Suprapubic skin (tissue), 4 donors: ENCODE results near the gene TNIP1. TPM values are rescaled to one million over a fixed set of nuclear protein-coding genes. Genes with fewer than 3 reads are reported as not detected.

Source experiments
- DNase-seq, 2 donors: peaks; one replicate each; pipeline ENCODE4 v3.0.0-alpha.2; 2019; ENCODE audit warnings: low spot score in 2 of 2
- H3K27ac ChIP-seq: fragments of 200-600 bp; sonication (generic); one replicate; pipeline ENCODE4 v1.5.1; 2019
- H3K27me3 ChIP-seq: fragments of 200-600 bp; sonication (generic); one replicate; pipeline ENCODE4 v1.5.1; 2019
- H3K36me3 ChIP-seq: fragments of 200-600 bp; sonication (generic); one replicate; pipeline ENCODE4 v1.5.1; 2019
- H3K4me1 ChIP-seq: fragments of 200-600 bp; sonication (generic); one replicate; pipeline ENCODE4 v1.5.1; 2019
- H3K4me3 ChIP-seq: fragments of 200-600 bp; sonication (generic); one replicate; pipeline ENCODE4 v1.5.1; 2019; ENCODE audit warnings: mild to moderate bottlenecking
- H3K9me3 ChIP-seq: fragments of 200-600 bp; sonication (generic); one replicate; pipeline ENCODE4 v1.5.1; 2019
- EP300 ChIP-seq: sonication (generic); formaldehyde crosslinking; IDR thresholded peaks from one replicate; pipeline ENCODE4 v1.6.1; 2017; ENCODE audit warnings: antibody characterized with exemption
- POLR2A ChIP-seq, 2 donors: fragments of 450-650 bp; IDR thresholded peaks; one replicate each; pipeline ENCODE4 v1.6.1; 2017; ENCODE audit warnings: antibody characterized with exemption in 2 of 2, mild to moderate bottlenecking in 2 of 2, moderate library complexity in 2 of 2
- POLR2AphosphoS5 ChIP-seq, 3 donors: sonication (generic); formaldehyde crosslinking; IDR thresholded peaks; one replicate each; pipeline ENCODE4 v1.6.1; 2017; ENCODE audit warnings: antibody characterized with exemption in 3 of 3
- WGBS: methylation state at CpG from one replicate; pipeline ENCODE4 v1.1.5; 2018; 5-methylcytosine and 5-hydroxymethylcytosine counted together
- total RNA-seq, 4 donors: library from RNA; depleted of rRNA; stranded (reverse); fragments of >200 nt; gene quantifications; one replicate each; pipeline ENCODE4 v1.1.0, GENCODE V29; 2016
- TF ChIP-seq, protein P1 (sequence below), 2 donors: fragments of 200-600 bp in 1 of 2; fragments of 450-650 bp in 1 of 2; sonication (generic) in 1 of 2; IDR thresholded peaks; one replicate each; pipeline ENCODE4 v1.5.1; 2016 to 2019; ENCODE audit warnings: antibody characterized with exemption in 2 of 2, mild to moderate bottlenecking in 1 of 2, moderate library complexity in 1 of 2

The TNIP1 gene
- total RNA-seq, 4 donors from 2014 or later = 47.5 to 94.7 (median 70.9) TPM

- H3K27ac ChIP-seq = no peak overlapping the region
Measured at GRCh38 chr5:151053796-151054462, 26.9 kb downstream of the TNIP1 start.

DNA sequence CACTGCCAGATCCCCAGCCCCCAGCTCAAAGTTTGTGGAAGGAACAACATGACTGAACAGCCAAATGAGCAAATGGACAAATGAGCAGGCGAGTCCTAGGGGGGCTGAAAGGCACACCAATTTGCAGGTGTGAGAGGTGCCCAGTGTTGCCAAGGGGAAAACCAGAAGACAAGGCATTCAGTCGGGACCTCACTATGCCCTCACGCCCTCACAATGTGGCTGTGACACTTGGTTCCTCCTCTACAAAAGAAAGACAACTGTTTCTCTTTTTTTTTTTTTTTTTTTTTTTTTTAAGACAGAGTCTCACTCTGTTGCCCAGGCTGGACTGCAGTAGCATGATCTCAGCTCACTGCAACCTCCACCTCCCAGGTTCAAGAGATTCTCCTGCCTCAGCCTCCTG lies 28.0 kb downstream of the TNIP1 start:
- H3K4me3 ChIP-seq = no peak overlapping the region
- no peaks in the 10 kb centered on the region for H3K4me1 ChIP-seq
- DNase-seq = no peak
- TF ChIP-seq POLR2A (IDR thresholded peaks at IDR 0.05) (no peak), POLR2AphosphoS5 (IDR thresholded peaks at IDR 0.05) (no peak), EP300 (no peak)
- TF ChIP-seq, protein P1, sequence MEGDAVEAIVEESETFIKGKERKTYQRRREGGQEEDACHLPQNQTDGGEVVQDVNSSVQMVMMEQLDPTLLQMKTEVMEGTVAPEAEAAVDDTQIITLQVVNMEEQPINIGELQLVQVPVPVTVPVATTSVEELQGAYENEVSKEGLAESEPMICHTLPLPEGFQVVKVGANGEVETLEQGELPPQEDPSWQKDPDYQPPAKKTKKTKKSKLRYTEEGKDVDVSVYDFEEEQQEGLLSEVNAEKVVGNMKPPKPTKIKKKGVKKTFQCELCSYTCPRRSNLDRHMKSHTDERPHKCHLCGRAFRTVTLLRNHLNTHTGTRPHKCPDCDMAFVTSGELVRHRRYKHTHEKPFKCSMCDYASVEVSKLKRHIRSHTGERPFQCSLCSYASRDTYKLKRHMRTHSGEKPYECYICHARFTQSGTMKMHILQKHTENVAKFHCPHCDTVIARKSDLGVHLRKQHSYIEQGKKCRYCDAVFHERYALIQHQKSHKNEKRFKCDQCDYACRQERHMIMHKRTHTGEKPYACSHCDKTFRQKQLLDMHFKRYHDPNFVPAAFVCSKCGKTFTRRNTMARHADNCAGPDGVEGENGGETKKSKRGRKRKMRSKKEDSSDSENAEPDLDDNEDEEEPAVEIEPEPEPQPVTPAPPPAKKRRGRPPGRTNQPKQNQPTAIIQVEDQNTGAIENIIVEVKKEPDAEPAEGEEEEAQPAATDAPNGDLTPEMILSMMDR (IDR thresholded peaks at IDR 0.05) = no peak
- H3K27me3 ChIP-seq = no peaks in the 10 kb centered on the region
- H3K9me3 ChIP-seq = no peaks in the 10 kb centered on the region
- 71% methylated on average over 3 of the region's 3 CpGs for WGBS
- peaks cover 96% of the 10 kb centered on the region for H3K36me3 ChIP-seq
- H3K27ac ChIP-seq = no peak overlapping the region

More at GRCh38 chr5:151053796-151054462, 26.9 kb downstream of the TNIP1 start:
- peaks cover 96% of the 10 kb centered on the region for H3K36me3 ChIP-seq
- no peak for DNase-seq
- no peaks in the 10 kb centered on the region for H3K4me1 ChIP-seq
- no peaks in the 10 kb centered on the region for H3K9me3 ChIP-seq
- TF ChIP-seq EP300 (no peak), POLR2AphosphoS5 (IDR thresholded peaks at IDR 0.05) (no peak)
- TF ChIP-seq, protein P1 (IDR thresholded peaks at IDR 0.05) = no peak
- no peak overlapping the region for H3K4me3 ChIP-seq
- WGBS = 80% methylated on average over 4 of the region's 4 CpGs
- no peaks in the 10 kb centered on the region for H3K27me3 ChIP-seq

GRCh38 chr5:151051931-151052608 lies 28.8 kb downstream of the TNIP1 start:
- H3K27me3 ChIP-seq = no peaks in the 10 kb centered on the region
- H3K4me1 ChIP-seq = no peaks in the 10 kb centered on the region
- TF ChIP-seq POLR2A (IDR thresholded peaks at IDR 0.05) = no peak
- no peak for TF ChIP-seq EP300
- TF ChIP-seq, protein P1 (IDR thresholded peaks at IDR 0.05) = no peak
- no peak for TF ChIP-seq POLR2AphosphoS5 (IDR thresholded peaks at IDR 0.05)
- H3K9me3 ChIP-seq = no peaks in the 10 kb centered on the region
- peaks cover 93% of the 10 kb centered on the region for H3K36me3 ChIP-seq
- no peak for DNase-seq
- no peak overlapping the region for H3K4me3 ChIP-seq
- 84% methylated on average over 10 of the region's 10 CpGs for WGBS
- no peak overlapping the region for H3K27ac ChIP-seq

- Histone ChIP-seq H3K4me1 (no peaks in the 10 kb centered on the region), H3K27me3 (no peaks in the 10 kb centered on the region), H3K27ac (no peak overlapping the region), H3K4me3 (no peak overlapping the region), H3K36me3 (peaks cover 93% of the 10 kb centered on the region), H3K9me3 (no peaks in the 10 kb centered on the region)
- DNase-seq = peak in 1 of 2 donors; percentile 88
- TF ChIP-seq EP300 (no peak), POLR2A (IDR thresholded peaks at IDR 0.05) (no peak), POLR2AphosphoS5 (IDR thresholded peaks at IDR 0.05) (no peak)
- TF ChIP-seq, protein P1 (IDR thresholded peaks at IDR 0.05) = peak; percentile 70 to 79
- 76% methylated on average over 6 of the region's 6 CpGs for WGBS
Measured at GRCh38 chr5:151051066-151051930, 29.5 kb downstream of the TNIP1 start.

GRCh38 chr5:151048526-151048925 lies 32.3 kb downstream of the TNIP1 start:
- no peak for DNase-seq
- Histone ChIP-seq H3K9me3 (no peaks in the 10 kb centered on the region), H3K36me3 (peaks cover 91% of the 10 kb centered on the region), H3K27ac (no peak overlapping the region), H3K4me1 (no peaks in the 10 kb centered on the region), H3K27me3 (no peaks in the 10 kb centered on the region), H3K4me3 (no peak overlapping the region)
- TF ChIP-seq POLR2A (IDR thresholded peaks at IDR 0.05) = no peak
- no peak for TF ChIP-seq POLR2AphosphoS5 (IDR thresholded peaks at IDR 0.05)
- TF ChIP-seq EP300 = no peak
- TF ChIP-seq, protein P1 (IDR thresholded peaks at IDR 0.05) = no peak
- WGBS = 72% methylated on average over 7 of the region's 7 CpGs
